Sigmoid colon (tissue), 4 donors: Measurements from ENCODE around the gene DSE.

Experiments
- CTCF ChIP-seq, 4 experiments: fragments of 450-650 bp in 3 of 4; fragments of 200-600 bp in 1 of 4; IDR thresholded peaks; one replicate each; pipeline ENCODE4 v1.5.1; 2016 to 2019; ENCODE audit warnings: antibody characterized with exemption in 4 of 4, mild to moderate bottlenecking in 3 of 4, moderate library complexity in 2 of 4
- EP300 ChIP-seq, 4 donors: sonication (generic); formaldehyde crosslinking; IDR thresholded peaks; one replicate each; pipeline ENCODE4 v1.6.1; 2017; ENCODE audit warnings: antibody characterized with exemption in 4 of 4
- POLR2A ChIP-seq, 2 donors: fragments of 450-650 bp; IDR thresholded peaks; one replicate each; pipeline ENCODE4 v1.6.1; 2016; ENCODE audit warnings: antibody characterized with exemption in 2 of 2, mild to moderate bottlenecking in 2 of 2, moderate library complexity in 2 of 2

GRCh38 chr6:116364321-116364720 is 6.4 kb upstream of the DSE start:
- TF ChIP-seq CTCF (IDR thresholded peaks at IDR 0.05) = no peak
- TF ChIP-seq EP300 (IDR thresholded peaks at IDR 0.05) = no peak
- TF ChIP-seq POLR2A (IDR thresholded peaks at IDR 0.05) = no peak
